ENCODE results near the gene DNAJC30.
"Not testable (repeated sequence)": the region's sequence is repeated elsewhere in the genome, so short reads cannot be mapped to it uniquely, and the experiment has no call there.

DNAJC30 gene

GRCh38 chr7:73683788-73684693 is 788 bp upstream of the DNAJC30 start:
- DNase-seq (ENCODE audit: insufficient read length, low spot score) (no peak), FAIRE-seq (no peak)

DNA sequence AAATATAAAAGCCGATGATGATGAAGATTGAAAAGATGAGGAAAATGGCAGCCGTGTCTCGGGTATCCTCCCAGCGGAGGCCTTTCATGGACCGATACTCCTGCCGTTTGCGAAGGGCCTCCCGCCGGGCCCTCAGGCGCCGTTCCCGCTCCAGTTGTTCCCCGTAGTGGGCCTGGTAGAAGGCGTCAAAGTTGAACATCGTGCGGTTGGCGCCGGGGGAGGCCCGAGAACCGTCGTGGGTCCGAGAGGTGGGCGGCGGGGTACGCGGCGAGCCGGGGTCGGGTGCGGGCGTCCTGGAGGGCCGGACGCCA is 553 bp downstream of the DNAJC30 start:
- no peak for DNase-seq (ENCODE audit: insufficient read length, low spot score)
- no peak for FAIRE-seq

DNA sequence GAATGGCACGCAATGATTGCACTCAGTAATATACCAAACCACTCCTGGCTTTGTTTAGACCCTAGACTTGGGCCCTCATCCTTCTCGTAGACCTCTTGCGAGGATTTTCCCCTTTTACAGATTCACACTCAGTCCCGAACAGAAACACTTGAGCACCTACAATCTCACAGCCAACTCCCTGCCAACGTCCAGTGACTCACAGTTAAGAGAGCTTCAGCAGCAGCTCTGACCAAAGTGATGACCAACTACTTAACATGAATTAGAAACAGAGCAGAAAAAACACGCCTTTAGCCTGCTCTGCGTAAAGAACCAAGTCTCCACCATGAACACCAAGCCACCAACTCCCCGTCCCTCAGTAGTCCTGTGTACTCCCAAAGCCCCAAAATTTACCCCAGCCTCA is 2.2 kb downstream of the DNAJC30 start:
- no peak for DNase-seq (ENCODE audit: insufficient read length, low spot score)
- FAIRE-seq, result no peak

DNA sequence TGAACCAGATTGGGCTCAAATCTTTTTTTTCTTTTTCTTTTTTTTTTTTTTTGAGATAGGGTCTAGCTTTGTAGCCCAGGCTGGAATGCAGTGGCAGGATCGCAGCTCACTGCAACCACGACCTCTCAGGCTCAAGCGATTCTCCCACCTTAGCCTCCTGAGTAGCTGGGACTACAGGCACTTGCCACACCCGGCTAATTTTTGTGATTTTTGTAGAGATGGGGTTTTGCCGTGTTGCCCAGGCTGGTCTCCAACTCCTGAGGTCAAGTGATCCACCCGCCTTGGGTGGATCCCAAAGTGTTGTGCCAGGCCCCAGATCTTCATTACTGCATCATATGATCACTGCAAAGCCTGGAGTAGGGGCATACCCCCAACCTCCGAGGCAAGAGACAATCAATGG is 2.8 kb downstream of the DNAJC30 start:
- FAIRE-seq (no peak), DNase-seq (ENCODE audit: insufficient read length, low spot score) (no peak)

GRCh38 chr7:73679709-73680108 is 3.5 kb downstream of the DNAJC30 start:
- FAIRE-seq, result no peak
- DNase-seq (ENCODE audit: insufficient read length, low spot score), result no peak

GRCh38 chr7:73678862-73679261 is 4.4 kb downstream of the DNAJC30 start:
- no peak for DNase-seq (ENCODE audit: insufficient read length, low spot score)
- no peak for FAIRE-seq

DNA sequence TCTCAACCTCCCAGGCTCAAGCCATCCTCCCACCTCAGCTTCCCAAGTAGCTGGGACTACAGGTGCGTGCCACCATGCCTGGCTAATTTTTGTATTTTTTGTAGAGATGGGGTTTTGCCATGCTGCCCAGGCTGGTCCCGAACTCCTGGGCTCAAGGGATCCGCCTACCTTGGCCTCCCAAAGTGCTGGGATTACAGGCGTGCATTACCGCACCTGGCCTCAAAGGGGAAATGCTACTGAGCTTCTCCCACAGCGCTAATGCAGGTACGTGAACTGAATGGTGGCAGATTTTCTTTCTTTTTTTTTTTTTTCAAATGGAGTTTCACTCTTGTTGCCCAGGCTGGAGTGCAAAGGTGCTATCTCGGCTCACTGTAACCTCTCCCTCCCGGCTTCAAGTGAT is 7.2 kb downstream of the DNAJC30 start:
- not testable (repeated sequence) for DNase-seq (ENCODE audit: insufficient read length, low spot score); FAIRE-seq

DNA sequence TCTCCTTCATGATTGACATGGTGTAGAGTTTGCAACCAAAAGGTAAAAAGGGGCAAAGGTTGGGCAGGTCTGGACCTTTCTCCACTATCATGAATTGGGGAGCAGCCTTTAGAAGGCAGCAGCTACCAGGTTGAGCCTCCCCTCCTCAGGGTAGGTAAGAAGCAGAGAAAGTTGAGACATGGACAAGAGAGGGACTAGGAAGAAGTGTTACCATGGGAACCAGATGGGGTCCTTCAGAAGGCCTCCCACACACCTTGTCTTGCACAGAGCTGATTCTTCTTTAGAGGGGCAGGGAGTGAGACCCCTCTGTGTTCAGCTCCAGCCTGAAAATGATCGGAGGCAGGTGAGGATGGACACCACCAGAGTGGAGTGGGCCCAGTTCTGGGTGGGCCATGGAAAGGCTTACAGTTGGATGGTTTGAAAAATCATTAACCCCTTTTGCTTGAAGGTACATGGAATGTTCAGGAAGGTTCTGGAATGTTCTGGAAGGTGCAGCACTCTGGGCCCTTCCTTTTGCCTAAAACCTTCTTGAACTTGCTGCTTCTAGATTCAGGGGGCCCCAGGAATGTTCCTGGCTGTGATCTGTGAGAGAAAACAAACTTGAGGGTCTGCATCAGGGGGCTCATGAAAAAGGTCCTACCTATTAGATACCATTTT is 8.7 kb downstream of the DNAJC30 start:
- DNase-seq (ENCODE audit: insufficient read length, low spot score) (no peak), FAIRE-seq (no peak)

DNA sequence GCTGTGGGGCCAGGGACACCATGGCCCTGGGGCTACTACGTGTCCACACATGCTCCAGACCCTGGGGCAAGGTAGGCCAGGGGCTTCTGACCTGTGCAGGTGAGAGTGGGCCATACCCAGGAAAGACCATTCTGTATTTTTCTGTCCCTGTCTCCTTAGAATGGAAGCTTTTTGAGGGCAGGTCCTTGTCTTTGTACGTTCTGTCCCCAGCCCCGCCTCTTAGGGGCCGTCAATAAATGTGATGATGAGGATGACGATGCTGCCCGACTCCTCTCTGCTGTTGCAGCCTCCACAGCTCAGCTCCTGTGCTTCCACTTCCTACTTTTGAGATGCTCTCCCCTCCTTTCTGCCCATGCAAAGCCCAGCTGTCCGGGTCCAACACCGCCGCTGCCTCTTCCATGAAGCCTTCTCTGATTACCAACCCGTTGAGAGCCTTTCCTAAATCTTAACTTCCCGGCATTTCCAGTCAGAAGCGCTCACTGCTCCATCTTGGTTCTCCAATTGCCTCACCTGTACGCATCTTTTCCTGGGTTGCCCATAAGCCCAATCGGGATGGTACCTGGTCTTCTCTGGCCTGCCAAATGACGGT is 11.3 kb downstream of the DNAJC30 start:
- DNase-seq (ENCODE audit: insufficient read length, low spot score), result no peak
- no peak for FAIRE-seq

- DNase-seq (ENCODE audit: insufficient read length, low spot score), result no peak
- FAIRE-seq, result no peak
Observed at GRCh38 chr7:73671322-73671661, 12.0 kb downstream of the DNAJC30 start.

GRCh38 chr7:73669858-73670385 is 13.3 kb downstream of the DNAJC30 start:
- FAIRE-seq (no peak), DNase-seq (ENCODE audit: insufficient read length, low spot score) (no peak)

DNA sequence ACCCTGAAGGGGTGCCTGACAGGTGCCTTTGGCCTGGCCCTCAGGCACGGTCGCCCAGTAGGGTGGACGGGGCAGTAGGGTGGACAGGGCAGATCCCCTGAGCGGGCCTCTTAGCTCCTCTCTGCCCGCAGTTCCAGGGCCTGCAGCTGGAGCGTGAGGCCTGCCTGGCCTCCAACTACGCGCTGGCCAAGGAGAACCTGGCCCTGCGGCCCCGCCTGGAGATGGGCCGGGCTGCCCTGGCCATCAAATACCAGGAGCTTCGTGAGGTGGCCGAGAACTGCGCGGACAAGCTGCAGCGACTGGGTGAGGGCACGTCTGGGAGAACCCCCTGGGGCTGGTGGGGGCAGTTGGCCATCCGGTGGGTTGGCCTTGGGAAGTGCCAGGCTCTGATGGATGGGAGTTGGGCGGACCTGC is 14.0 kb downstream of the DNAJC30 start:
- no peak for DNase-seq (ENCODE audit: insufficient read length, low spot score)
- no peak for FAIRE-seq

- FAIRE-seq, result no peak
- DNase-seq (ENCODE audit: insufficient read length, low spot score), result no peak
Observed at GRCh38 chr7:73668886-73669230, 14.4 kb downstream of the DNAJC30 start.

DNA sequence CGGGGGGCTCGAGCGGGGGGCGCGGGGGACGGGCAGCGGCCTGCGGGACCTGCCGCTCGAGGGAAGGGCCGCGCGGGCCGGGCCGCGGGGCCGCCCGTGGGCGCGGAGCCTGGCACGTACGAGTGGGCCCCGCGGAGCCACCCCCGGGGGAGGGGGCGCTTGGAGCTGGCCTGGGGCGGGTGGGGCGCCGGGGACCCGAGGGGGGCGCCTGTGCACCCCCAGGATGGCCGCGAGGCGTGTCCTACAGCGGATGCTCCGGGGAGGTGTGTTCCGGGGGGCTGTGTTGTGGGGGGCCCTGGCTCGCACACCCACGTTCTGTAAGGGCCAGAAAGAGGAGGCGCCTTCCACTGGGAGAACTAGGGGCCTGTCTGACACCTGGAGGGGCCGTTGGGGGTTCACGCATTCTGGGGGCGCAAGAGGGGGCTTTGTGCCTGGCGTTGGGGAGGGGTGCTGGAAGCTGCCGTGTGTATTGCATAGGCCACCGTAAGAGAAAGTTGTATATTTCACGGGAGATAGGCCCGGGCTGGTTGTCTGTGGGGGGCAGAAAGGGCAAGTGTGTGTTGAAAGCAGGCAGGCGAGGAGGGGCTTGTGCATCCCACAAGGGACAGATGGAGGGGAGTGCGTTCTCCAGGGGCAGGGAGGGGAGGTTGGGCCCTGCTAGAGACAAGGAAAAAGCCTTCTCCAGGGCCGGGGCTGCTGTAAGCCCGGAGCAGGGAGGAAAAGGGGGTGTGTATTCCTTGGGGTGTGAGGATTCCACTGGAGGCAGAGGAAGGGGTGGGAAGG is 15.0 kb downstream of the DNAJC30 start:
- no peak for FAIRE-seq
- DNase-seq (ENCODE audit: insufficient read length, low spot score), result no peak

DNA sequence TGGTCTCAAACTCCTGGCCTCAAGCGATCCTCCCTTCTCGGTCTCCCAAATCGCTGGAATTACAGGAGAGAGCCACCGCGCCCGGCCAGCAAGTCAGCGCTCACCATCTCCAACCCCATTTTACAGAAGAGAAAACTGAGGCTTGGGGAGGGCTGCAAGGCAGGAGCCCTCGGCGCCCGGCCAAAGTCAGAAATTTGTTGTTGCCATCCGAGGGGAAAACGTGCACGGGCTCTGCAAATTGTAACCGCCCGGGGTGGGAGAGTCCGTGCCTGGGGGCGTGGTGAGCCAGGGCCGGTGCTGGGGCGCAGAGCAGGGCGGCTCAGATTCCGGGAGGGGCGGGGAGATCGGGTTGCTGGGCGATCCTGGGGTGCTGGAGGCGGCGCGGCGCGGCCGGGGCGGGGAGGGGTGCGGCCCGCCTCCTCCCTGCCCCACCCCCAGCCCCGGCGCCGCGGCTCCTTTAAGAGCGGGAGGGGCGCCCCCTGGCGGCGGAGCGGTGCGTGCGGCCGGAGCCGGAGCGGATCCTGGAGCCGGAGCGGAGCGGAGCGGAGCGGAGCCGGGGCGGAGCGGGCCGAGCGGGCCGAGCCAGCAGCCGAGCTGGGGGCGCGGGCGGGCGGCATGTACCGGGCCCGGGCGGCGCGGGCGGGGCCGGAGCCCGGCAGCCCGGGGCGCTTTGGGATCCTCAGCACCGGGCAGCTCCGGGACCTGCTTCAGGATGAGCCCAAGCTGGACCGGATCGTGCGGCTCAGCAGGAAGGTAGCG is 15.7 kb downstream of the DNAJC30 start, which contains the start of gene VPS37D:
VPS37D (plus strand) TSS at position 488 of the 759 bp plus-strand sequence; CDS start at position 616, 128 bp downstream.
- FAIRE-seq, result no peak

DNA sequence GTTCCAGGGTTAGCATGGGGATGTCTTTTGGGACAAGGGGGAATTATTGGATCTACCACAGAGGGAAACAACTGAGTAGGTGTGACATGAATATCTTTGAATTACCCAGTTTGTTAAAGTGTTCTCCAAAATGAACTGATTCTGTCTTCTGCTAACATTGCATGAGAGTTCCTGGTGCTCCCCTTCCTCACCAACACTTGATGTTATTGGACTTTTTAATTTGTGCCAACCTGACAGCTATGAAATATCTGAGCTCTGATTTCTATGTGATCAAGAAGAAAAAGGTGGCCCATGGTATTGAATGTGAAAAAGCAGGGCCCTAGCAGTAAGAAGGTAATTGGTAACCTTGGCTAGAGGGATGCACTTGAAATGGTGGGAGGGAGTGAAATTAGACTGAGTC is 20.2 kb downstream of the DNAJC30 start:
- no peak for DNase-seq (ENCODE audit: insufficient read length, low spot score)
- FAIRE-seq, result no peak

More for the DNA sequence above, 15.7 kb downstream of the DNAJC30 start, which contains the start of gene VPS37D:
- DNase-seq (ENCODE audit: insufficient read length, low spot score), result peak; percentile 81

GRCh38 chr7:73660594-73660993 is 22.7 kb downstream of the DNAJC30 start:
- DNase-seq (ENCODE audit: insufficient read length, low spot score); FAIRE-seq: not testable (repeated sequence)

DNA sequence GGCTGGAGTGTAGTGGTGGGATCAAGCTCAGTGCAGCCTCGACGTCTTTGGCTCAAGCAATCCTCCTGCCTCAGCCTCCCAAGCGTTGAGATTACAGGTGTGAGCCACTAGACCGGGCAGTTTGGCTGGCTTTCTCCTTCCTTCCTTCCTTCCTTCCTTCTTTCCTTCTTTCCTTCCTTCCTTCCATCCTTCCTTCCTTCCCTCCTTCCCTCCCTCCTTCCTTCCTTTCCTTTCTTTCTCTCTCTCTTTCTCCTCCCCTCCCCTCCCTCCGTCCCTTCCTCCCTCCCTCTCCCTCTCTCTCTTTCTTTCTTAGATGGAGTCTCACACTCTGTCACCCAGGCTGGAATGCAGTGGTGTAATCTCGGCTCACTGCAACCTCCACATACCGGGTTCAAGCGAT is 23.3 kb downstream of the DNAJC30 start:
- DNase-seq (ENCODE audit: insufficient read length, low spot score), result no peak
- FAIRE-seq, result no peak

DNA sequence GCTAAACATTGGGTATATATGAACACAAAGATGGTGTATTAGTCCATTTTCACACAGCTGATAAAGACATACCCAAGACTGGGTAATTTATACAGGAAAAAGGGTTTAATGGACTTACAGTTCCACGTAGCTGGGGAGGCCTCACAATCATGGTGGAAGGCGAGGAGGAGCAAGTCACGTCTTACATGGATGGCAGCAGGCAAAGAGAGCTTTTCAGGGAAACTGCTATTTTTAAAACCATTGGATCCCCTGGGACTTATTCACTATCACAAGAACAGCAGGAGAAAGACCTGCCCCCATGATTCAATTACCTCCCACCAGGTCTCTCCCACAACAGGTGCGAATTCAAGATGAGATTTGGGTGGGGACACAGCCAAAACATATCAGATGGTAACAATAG is 27.9 kb downstream of the DNAJC30 start:
- FAIRE-seq; DNase-seq (ENCODE audit: insufficient read length, low spot score): not testable (repeated sequence)

DNA sequence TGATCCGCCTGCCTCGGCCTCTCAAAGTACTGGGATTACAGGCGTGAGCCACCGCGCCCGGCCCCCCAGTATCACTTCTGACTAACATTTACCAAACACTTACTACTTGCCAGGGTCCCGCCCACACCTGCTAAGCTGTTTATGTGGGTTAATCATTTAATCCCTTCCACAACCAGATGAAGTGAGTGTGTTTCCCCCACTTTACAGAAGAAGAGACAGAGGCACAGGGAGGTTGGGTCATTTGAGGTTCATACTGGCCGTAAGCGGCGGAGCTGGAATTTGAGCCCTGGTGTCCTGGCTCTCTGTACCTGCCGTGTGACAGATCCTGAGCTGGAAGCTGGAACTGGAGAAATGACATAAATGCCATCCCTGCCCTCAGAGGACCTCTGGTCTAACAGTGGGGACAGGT is 30.7 kb downstream of the DNAJC30 start:
- DNase-seq (ENCODE audit: insufficient read length, low spot score) (no peak), FAIRE-seq (no peak)

Measured in HTR-8/SVneo (cell line).